GM08714 (cell line): ENCODE measurements around the gene UNC5C.

Source experiments
- H3K4me3 ChIP-seq: fragments of 200-500 bp; sonication (Bioruptor generic); 2 replicates; pipeline ENCODE4 v1.5.1; 2014; ENCODE audit warnings: mild to moderate bottlenecking, low read length, inconsistent platforms
- ZNF274 ChIP-seq: IDR thresholded peaks from 2 replicates; pipeline ENCODE4 v1.6.1; 2012; ENCODE audit warnings: mild to moderate bottlenecking, low read depth, low read length

The UNC5C gene

DNA sequence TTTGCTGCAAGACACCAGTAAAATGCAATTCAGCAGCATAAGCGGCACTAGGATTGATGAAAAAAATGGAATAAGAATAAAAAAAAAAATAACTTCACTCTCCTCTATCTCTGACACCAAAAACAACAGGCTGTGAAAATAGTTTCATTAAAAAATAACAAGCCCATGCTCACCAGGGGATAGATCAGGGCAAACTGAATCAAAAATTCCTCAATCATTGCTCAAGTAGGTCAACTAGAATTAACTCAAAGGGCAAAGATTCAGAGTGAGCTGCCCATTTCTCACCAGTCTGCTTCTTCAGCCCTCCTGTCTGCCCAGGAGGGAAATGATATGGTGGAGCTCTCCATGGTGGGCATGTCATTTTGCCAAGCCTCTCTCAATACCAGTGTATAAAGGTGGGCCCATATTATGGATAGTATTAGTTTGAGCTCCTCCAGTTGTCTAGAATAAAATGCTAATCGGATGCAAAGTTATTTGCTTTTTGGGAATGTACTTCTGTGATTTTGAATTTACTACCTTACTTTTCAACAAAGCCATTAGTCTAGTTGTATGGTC is 153.9 kb downstream of the UNC5C start:
- no peak overlapping the region for H3K4me3 ChIP-seq
- no peak for TF ChIP-seq ZNF274

DNA sequence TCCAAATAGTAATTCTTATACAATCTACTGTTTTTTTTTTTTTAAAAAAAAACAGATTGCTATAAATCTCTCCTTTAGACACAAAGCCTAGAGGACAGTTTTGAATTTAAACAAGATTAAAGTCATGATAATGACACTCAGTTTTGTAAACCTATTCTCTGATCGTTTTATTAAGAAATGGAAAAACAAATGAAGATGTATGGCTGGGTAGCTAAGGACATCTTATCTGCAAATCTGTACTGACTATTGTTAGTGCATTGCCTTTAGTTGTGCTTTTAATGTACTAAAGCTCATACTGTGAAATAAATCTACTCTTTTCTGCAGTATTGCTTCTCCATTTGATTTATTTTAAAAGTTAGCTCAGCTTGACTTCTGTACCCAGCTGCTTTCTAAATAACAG is 155.0 kb downstream of the UNC5C start:
- no peak for TF ChIP-seq ZNF274
- H3K4me3 ChIP-seq: no peak overlapping the region

DNA sequence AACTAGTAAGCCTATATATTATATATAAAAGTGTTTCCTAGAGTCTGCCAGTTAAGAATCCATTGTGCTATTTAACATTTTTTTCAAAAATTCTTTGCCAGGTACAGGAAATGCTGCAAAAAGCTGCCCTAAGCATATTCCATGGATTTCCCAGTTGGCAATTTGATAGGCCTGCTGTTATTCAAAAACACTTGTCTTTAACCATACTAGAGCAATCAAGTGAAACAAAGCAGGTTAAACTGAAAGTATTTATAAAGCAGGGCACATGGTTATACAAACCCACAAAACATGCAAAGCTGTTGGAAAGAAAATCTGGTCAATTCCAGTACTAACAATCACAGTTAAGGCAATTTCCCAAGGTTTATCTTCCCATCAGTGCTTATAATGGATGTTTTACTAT is 159.9 kb downstream of the UNC5C start:
- no peak for TF ChIP-seq ZNF274
- H3K4me3 ChIP-seq: no peak overlapping the region

DNA sequence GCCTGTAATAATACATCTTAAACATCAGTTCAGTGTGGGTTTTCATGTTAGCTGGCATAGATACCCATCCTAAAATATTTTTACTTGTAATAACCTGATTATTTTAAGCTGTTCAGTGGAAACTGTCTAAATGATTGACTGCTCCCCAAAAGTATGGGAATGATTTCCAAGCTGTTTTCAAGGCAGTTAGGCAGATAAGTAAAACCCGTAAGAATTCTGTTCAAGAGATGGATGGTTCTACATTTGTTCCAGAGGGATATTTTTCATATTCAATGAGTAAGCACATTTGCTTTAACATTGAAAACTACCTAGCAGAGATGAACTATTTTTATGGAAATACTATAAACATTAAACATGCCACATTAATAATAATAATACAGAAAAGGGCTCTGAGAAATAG is 161.1 kb downstream of the UNC5C start:
- no peak for TF ChIP-seq ZNF274
- H3K4me3 ChIP-seq: no peak overlapping the region

DNA sequence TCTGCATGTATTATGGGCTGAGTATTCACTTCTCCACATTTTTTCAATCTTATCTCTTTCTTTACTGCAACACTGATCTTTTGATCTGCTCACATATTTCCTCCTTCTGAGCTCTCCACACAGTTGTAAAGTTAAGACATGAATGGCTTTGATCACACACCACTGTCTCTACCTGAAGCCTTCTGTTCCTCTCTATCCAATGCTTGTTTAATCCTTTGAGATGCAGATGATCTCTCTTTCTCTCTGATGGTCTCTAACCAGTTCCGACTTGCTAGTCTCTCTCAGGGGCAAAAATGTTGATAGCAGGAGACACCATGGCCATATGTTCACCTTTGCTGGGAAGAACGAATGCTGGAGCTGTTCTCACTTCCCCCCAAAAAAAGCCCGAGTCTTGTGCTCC is 162.4 kb downstream of the UNC5C start:
- no peak overlapping the region for H3K4me3 ChIP-seq
- TF ChIP-seq ZNF274: no peak

DNA sequence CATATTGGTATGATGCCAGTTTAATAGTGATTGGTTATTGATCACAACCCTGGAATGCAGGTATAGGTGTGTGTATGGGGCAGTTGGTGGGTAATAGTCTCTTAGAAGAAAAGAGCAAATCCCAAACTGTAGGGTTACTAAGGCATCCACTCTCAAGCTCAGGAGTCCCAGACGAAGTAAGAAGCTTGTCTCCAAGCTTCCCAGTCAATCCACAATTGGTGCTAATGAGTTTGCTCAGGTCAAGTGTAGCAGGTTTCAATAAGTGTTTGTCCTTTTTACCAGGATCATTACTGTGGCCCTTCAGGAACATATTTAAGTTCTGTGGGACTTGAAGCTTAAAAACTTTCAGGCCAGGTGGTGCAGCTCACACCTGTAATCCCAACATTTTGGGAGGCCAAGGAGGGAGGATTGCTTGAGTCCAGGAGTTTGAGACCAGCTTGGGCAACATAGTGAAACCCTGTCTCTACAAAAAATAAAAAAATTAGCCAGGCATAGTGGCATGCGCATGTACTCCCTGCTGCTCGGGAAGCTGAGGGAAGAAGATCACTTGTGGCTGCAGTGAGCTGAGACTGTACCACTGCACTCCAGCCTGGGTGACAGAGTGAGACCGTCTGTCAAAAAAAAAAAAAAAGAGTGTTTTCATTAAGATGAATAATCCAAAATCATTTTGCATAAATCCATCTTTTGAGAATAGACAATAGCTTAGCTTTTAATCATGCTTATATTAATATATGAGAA is 166.8 kb downstream of the UNC5C start:
- no peak for TF ChIP-seq ZNF274
- no peak overlapping the region for H3K4me3 ChIP-seq

DNA sequence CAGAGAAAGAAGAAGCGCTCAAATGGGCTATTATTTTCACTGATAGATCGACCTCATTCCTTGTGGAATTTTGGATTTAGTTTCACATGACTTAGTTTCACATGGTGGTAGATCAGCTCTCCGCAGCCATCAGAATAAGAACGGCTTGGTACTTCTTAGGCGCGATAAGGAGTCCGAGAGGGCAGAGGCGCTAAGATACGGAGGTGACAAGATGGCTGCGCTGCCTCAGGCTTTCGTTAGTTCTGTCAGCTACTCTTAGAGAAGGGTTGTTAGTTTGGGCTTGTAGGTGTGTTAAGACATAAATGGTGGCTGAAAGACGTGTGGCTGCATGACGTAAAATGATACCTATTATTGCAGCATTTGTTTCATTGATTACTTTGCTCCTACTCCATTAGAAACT is 169.1 kb downstream of the UNC5C start:
- TF ChIP-seq ZNF274: no peak
- H3K4me3 ChIP-seq: no peak overlapping the region

DNA sequence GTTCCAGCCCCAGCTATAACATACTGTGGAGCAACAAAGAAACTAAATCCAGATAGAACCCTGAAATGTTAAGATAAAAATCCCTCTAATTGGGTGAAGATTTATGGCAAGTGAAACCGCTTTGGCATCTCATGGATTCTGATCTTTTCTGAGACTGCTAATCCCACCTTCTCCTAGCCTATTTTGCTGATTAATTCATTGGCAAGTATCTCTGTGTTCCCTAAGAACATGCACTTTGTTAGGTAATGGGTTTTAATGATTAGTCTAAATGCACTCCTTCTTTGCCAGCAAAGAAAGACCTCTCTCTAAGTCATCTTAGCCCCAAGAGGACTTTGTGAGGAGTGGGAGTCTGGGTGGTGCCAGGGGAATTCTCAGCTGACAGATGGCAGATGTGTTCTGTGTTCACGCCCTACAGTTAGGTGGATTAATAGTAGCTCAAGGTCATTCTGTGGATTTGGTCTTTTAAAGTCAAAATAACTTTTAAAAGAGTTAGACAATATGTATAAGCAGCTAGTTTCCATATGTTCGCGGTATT is 171.3 kb downstream of the UNC5C start:
- H3K4me3 ChIP-seq: no peak overlapping the region
- no peak for TF ChIP-seq ZNF274

DNA sequence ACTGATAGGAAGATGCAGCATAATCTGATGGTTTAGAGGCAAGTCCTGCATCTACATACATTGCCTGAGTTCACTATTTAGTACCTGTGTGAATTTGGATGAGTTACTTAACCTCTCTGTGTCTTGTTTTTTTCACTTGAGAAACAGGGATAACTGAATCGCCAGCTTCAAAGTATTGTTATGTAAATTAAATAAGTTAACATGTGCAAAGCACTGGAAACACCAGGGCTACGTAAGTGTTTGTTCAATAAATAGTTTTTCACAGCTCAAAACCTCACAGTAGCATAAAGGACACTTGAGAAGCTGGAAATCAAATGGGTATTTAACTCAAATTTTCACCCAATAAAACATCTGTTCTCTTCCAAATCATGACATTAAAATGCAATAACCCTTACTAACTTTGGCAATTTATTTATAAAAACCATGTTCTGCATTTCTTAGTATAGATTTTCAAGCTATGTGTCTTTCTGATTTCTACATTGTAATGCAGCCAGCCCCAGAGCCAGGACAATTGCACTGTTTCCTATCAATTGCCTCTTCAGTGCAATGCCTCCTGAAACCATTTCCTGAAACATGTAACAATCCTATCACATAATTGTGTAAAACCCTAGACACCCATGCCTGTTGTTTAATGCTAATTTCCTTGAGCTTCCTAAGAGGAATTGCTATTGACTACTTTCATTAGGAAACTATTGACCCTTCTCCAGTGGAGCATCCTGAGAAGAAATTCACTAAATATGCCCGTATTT is 177.1 kb downstream of the UNC5C start:
- H3K4me3 ChIP-seq: no peak overlapping the region
- TF ChIP-seq ZNF274: no peak

DNA sequence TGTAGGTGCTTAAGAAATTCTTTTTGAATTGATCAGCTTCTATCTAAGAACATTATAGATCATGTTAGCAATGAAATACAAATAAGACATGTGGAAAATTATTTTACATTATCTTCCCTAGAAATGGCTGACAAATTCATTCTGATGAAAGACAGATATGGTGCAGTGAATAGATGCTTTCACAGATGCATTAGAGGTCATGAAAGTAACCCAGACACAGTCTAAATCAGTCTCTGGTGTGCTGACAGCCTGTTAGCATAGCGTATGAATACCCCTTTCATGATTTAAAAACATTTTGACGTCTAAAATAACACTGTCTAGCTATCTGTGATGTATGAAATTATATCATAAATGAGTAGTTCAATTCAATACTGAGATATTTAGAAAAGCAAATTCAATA is 180.9 kb downstream of the UNC5C start:
- no peak for TF ChIP-seq ZNF274
- H3K4me3 ChIP-seq: no peak overlapping the region

DNA sequence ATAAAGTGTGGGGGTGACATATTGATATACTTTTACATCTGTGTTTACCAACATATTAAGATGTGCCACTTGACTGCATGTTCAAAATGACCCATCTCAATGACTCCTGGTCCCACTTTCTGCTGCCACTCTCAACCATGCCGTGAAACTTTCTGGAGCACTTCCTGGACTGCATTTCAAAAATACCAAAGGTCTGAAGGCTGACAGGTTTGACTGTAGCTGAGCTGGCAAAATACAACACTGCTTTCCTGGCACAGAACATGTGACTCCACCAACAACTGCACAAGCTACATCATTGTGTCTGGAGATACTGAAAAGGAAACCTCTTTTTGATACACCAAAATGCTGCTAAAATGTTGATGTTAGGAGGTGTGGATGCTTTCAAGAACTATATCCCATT is 184.8 kb downstream of the UNC5C start:
- no peak overlapping the region for H3K4me3 ChIP-seq
- no peak for TF ChIP-seq ZNF274

DNA sequence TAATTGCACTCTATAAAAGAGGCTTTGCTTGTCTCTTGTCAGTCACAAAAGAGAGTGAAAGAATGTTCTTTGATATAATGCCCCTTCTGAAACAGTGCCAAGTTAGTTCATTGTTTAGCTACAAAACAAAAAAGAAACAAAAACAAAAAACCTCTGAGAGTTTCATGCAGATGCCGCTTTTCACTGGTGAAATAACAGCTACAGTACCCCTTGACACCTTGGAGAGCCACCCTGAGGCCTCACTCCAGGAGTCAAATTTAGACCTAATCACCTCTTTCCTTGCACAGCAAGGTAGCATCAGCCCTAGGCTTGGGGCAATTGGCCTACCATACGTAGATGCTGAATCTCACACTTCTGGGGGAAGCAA is 185.2 kb downstream of the UNC5C start:
- no peak overlapping the region for H3K4me3 ChIP-seq
- TF ChIP-seq ZNF274: no peak

DNA sequence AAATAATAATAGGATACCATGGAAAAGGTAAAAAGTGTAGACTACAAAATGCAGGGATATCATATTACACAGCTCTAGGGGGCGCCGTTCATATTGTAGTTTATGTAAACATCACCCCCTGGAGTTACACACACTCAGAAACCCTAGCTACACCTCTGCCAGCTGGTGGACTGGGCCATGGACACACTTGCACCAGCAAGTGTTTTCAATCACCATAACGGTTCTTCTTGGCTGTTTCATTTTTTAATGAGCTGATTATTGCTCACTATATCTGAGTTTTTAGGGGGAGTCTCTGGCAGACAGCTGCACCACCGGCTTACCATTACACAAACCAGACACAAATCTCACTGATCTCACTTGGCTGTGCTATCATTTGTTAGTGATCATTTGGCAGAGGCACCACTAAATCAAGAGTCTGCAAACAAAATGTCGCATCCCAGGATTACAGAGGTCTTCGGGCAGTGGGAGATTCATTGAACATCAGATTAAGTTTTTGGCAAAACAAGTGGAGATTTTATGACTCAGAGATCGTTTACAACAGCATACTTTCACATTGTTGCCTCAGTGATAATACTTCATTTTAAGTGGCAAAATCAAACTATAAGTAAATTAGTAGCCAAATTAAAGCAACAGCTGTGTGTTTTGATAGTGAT is 185.7 kb downstream of the UNC5C start:
- H3K4me3 ChIP-seq: no peak overlapping the region
- no peak for TF ChIP-seq ZNF274

DNA sequence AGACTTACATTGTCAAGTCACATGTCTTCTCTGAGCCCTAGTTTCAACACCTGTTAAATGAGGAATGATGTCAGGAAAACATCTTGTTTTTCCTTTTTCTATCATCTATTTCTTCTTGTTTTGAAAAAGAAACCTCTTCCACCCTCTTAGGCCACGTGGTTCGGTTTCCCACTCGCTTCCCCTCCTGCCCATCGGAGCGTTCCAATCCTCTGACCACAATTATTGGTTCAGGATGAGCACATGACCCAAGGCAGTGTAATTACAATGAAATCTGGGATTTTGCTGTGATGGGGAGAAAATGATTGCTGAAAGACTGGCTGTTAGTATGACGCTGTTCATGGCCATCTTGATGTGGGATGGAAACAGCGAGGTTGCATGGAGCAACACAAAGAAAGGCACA is 186.7 kb downstream of the UNC5C start:
- TF ChIP-seq ZNF274: no peak
- no peak overlapping the region for H3K4me3 ChIP-seq

DNA sequence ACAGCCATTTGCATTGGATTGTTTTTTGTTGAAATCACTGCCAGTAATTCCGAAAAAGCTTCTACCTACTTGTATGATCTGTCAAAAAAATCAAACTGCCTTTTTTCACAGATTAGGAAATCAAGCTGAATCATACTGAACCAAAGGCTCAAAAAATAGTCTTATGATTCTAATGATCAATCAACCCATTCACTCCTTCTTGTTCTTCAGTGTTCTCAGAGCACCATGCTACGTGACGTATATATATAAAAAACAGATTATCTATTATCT is 187.1 kb downstream of the UNC5C start:
- H3K4me3 ChIP-seq: no peak overlapping the region
- TF ChIP-seq ZNF274: no peak
